K562 (cell line): ENCODE results near the gene RHOF. TPM values are rescaled to one million over a fixed set of nuclear protein-coding genes. Genes with fewer than 3 reads are reported as not detected.

Experiments used
- E2F3 ChIP-seq: fragments of 250-450 bp; sonication (Bioruptor Pico); IDR thresholded peaks from 2 replicates; pipeline ENCODE4 v1.4.0; 2020; ENCODE audit warnings: mild to moderate bottlenecking
- KAT7 ChIP-seq: sonication (generic); formaldehyde crosslinking; IDR thresholded peaks from 2 replicates; pipeline ENCODE4 v1.8.0; 2022; ENCODE audit warnings: missing genetic modification reagents, mild to moderate bottlenecking, borderline replicate concordance
- SMAD4 ChIP-seq: fragments of 250-450 bp; sonication (Bioruptor Pico); conservative IDR thresholded peaks from 2 replicates; pipeline ENCODE4 v1.8.0; 2021; ENCODE audit warnings: inconsistent platforms, mild to moderate bottlenecking, moderate library complexity
- TCF7L2 ChIP-seq: fragments of 150-350 bp; IDR thresholded peaks from 2 replicates; pipeline ENCODE4 v1.6.1; 2016; ENCODE audit warnings: low read depth, mild to moderate bottlenecking, low read length, moderate library complexity
- polyA plus RNA-seq, 8 experiments: library from polyadenylated mRNA; depleted of rRNA in 4 of 8; stranded (reverse) in 5 of 8; unstranded in 3 of 8; fragments of >200 nt; fragmentation: Nextera tagmentation in 2 of 8; fragmentation: Illumina TruSeq in 1 of 8; extraction: Ambion mirVana in 2 of 8; extraction: Trizol in 1 of 8; gene quantifications; 2 replicates each; pipeline versions ENCODE4 v1.2.1 to v1.2.3, GENCODE V29; 2011 to 2014; ENCODE audit warnings: inconsistent platforms in 1 of 8, missing spikeins in 1 of 8
- total RNA-seq, 7 experiments: library from RNA; depleted of rRNA in 6 of 7; stranded (reverse); fragments of >200 nt in 6 of 7; fragmentation: Illumina TruSeq in 2 of 7; extraction: Trizol in 2 of 7; gene quantifications; 2 replicates each; pipeline versions ENCODE4 v1.2.1 to v1.2.3, GENCODE V29; 2011 to 2021; ENCODE audit warnings: low replicate concordance in 1 of 7
- TF ChIP-seq, protein P1 (sequence below): fragments of 150-350 bp; IDR thresholded peaks from 2 replicates; pipeline ENCODE4 v1.6.1; 2014; ENCODE audit warnings: low read depth, mild to moderate bottlenecking, low read length, borderline replicate concordance
- TF ChIP-seq, protein P2 (sequence below): fragments of 250-450 bp; sonication (Bioruptor Pico); IDR thresholded peaks from 2 replicates; pipeline ENCODE4 v1.8.0; 2021; ENCODE audit warnings: moderate library complexity, mild to moderate bottlenecking, inconsistent platforms
- TF ChIP-seq, protein P3 (sequence below), 2 experiments: IDR thresholded peaks; 2 replicates each; pipeline ENCODE4 v1.6.1; 2011; ENCODE audit warnings: borderline replicate concordance in 1 of 2, control low read depth in 1 of 2, low read depth in 1 of 2, low read length in 1 of 2, mild to moderate bottlenecking in 1 of 2, mixed read lengths in 1 of 2, moderate library complexity in 1 of 2; ENCODE audit not compliant: insufficient read depth in 1 of 2, insufficient read length in 1 of 2, poor library complexity in 1 of 2, severe bottlenecking in 1 of 2; ENCODE audit errors: extremely low read depth in 1 of 2
- TF ChIP-seq, protein P4 (sequence below): IDR thresholded peaks from 2 replicates; pipeline ENCODE4 v1.6.1; 2011; ENCODE audit warnings: borderline replicate concordance, low read depth, mild to moderate bottlenecking, moderate library complexity, low read length; ENCODE audit not compliant: insufficient read depth, poor library complexity, severe bottlenecking
- TF ChIP-seq, protein P5 (sequence below): fragments of 450-650 bp; IDR thresholded peaks from 2 replicates; pipeline ENCODE4 v1.6.1; 2016; ENCODE audit warnings: antibody characterized with exemption

RHOF gene
- total and polyA plus RNA-seq, 9 of the 15 experiments (the other 6 are each of a cell fraction or from before 2014, with no cell fraction given), result 0.13 to 10.1 (median 4.0) TPM

DNA sequence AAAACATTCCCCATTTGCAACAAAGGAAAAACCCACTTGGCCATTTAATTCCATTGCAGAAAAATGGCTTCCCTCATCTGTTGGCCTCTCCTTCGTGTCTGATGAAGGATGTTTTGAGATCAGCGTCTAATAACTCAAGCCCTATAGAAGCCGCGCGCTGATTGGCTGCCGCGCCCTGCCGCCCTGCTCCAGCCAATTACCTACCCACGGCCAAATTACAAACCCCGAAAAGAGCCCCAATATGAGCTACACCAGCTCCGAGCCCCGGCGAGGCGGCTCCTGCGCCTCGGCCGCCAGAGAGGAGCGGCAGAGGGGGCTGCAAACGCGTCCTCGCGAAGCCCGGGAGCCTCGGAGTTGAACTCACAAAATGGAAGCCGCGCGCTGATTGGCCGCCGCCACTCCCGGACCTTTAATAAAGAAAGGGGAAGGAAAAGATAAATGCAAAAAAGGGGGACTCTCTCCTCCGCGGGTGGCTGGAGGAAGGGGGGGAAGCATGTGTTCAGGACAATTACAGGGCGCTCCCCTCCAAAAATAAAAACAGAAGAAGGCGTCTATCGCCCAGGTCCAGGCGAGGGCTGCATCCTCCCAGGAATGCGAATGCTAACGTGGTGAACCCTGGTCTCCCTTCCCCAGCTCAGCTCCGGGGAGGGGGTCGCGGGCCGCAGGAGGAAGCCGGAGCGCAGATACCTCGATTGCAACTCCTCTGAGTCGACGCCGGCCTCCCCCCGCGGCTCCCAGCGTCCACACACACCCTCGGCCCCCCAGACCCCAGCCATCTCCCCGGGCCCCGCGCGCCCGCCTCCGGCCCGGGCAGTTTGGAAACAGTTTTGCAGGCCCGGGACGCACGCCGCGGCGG, 9.6 kb upstream of the RHOF start (continued):
- TF ChIP-seq, protein P1, sequence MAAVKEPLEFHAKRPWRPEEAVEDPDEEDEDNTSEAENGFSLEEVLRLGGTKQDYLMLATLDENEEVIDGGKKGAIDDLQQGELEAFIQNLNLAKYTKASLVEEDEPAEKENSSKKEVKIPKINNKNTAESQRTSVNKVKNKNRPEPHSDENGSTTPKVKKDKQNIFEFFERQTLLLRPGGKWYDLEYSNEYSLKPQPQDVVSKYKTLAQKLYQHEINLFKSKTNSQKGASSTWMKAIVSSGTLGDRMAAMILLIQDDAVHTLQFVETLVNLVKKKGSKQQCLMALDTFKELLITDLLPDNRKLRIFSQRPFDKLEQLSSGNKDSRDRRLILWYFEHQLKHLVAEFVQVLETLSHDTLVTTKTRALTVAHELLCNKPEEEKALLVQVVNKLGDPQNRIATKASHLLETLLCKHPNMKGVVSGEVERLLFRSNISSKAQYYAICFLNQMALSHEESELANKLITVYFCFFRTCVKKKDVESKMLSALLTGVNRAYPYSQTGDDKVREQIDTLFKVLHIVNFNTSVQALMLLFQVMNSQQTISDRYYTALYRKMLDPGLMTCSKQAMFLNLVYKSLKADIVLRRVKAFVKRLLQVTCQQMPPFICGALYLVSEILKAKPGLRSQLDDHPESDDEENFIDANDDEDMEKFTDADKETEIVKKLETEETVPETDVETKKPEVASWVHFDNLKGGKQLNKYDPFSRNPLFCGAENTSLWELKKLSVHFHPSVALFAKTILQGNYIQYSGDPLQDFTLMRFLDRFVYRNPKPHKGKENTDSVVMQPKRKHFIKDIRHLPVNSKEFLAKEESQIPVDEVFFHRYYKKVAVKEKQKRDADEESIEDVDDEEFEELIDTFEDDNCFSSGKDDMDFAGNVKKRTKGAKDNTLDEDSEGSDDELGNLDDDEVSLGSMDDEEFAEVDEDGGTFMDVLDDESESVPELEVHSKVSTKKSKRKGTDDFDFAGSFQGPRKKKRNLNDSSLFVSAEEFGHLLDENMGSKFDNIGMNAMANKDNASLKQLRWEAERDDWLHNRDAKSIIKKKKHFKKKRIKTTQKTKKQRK, result no peak
- TF ChIP-seq TCF7L2 (no peak), KAT7 (CRISPR knock-in tag) (no peak), SMAD4 (CRISPR knock-in tag) (no peak; the same call in 1 of the 2 replicates), E2F3 (CRISPR knock-in tag) (no peak)
- TF ChIP-seq, protein P2, sequence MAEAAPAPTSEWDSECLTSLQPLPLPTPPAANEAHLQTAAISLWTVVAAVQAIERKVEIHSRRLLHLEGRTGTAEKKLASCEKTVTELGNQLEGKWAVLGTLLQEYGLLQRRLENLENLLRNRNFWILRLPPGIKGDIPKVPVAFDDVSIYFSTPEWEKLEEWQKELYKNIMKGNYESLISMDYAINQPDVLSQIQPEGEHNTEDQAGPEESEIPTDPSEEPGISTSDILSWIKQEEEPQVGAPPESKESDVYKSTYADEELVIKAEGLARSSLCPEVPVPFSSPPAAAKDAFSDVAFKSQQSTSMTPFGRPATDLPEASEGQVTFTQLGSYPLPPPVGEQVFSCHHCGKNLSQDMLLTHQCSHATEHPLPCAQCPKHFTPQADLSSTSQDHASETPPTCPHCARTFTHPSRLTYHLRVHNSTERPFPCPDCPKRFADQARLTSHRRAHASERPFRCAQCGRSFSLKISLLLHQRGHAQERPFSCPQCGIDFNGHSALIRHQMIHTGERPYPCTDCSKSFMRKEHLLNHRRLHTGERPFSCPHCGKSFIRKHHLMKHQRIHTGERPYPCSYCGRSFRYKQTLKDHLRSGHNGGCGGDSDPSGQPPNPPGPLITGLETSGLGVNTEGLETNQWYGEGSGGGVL (CRISPR knock-in tag), result no peak
- TF ChIP-seq, protein P3, sequence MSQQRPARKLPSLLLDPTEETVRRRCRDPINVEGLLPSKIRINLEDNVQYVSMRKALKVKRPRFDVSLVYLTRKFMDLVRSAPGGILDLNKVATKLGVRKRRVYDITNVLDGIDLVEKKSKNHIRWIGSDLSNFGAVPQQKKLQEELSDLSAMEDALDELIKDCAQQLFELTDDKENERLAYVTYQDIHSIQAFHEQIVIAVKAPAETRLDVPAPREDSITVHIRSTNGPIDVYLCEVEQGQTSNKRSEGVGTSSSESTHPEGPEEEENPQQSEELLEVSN (IDR thresholded peaks at IDR 0.05; ENCODE audit: borderline replicate concordance in 1 of 2, extremely low read depth in 1 of 2, insufficient read depth in 1 of 2, insufficient read length in 1 of 2, low read depth in 1 of 2, low read length in 1 of 2, poor library complexity in 1 of 2, severe bottlenecking in 1 of 2), result peak; percentile 28 to 39
- TF ChIP-seq, protein P4, sequence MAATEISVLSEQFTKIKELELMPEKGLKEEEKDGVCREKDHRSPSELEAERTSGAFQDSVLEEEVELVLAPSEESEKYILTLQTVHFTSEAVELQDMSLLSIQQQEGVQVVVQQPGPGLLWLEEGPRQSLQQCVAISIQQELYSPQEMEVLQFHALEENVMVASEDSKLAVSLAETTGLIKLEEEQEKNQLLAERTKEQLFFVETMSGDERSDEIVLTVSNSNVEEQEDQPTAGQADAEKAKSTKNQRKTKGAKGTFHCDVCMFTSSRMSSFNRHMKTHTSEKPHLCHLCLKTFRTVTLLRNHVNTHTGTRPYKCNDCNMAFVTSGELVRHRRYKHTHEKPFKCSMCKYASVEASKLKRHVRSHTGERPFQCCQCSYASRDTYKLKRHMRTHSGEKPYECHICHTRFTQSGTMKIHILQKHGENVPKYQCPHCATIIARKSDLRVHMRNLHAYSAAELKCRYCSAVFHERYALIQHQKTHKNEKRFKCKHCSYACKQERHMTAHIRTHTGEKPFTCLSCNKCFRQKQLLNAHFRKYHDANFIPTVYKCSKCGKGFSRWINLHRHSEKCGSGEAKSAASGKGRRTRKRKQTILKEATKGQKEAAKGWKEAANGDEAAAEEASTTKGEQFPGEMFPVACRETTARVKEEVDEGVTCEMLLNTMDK, result peak; percentile 1
- TF ChIP-seq, protein P5, sequence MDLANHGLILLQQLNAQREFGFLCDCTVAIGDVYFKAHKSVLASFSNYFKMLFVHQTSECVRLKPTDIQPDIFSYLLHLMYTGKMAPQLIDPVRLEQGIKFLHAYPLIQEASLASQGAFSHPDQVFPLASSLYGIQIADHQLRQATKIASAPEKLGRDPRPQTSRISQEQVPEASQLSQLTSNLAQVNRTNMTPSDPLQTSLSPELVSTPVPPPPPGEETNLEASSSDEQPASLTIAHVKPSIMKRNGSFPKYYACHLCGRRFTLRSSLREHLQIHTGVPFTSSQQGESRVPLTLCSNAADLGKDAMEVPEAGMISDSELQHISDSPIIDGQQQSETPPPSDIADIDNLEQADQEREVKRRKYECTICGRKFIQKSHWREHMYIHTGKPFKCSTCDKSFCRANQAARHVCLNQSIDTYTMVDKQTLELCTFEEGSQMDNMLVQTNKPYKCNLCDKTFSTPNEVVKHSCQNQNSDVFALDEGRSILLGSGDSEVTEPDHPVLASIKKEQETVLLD, result peak; percentile 18; the same call in 1 of the 2 replicates
